Measurements from ENCODE around the gene RPS6KB2.
"Not testable (repeated sequence)": the region's sequence is repeated elsewhere in the genome, so short reads cannot be mapped to it uniquely, and the experiment has no call there.

RPS6KB2 gene

GRCh38 chr11:67410984-67411784 is 17.1 kb upstream of the RPS6KB2 start:
- no peak for DNase-seq

GRCh38 chr11:67411785-67412152 is 16.5 kb upstream of the RPS6KB2 start:
- DNase-seq: no peak

DNA sequence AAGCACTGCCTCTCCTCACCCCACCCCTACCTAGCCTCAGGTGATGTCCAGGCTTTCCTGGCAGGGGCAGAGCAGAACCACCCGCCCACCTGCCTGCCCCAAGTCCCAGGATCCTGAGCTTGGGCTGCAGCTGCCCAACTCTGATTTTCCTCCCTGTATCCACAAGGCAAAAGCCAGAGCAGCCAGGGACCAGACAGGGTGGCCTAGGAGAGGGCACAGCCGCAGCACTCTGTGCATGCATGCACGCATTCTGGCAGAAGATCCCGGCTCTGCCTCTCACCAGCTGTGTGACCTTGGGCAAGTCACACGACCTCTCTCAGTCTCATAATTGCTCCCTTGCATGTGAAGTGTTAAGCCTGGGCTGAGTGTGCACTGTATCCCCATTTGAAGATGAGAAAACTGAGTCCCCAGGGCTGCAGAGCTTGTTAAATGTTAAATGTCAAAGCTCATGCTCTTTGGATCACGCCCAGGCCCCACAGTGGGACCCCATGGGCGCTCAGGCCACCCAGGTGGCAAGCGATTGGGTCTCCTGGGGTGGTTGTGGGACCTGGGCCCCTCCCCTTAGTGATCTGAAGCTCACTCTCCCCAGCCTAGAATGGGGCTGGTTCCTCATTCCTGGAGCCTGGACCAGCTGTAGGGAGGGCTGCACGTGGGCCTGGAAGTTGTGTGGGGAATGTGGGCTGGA is 15.7 kb upstream of the RPS6KB2 start:
- no peak for DNase-seq

- DNase-seq: no peak
These were observed 14.9 kb upstream of the RPS6KB2 start for GRCh38 chr11:67413266-67413849.

DNA sequence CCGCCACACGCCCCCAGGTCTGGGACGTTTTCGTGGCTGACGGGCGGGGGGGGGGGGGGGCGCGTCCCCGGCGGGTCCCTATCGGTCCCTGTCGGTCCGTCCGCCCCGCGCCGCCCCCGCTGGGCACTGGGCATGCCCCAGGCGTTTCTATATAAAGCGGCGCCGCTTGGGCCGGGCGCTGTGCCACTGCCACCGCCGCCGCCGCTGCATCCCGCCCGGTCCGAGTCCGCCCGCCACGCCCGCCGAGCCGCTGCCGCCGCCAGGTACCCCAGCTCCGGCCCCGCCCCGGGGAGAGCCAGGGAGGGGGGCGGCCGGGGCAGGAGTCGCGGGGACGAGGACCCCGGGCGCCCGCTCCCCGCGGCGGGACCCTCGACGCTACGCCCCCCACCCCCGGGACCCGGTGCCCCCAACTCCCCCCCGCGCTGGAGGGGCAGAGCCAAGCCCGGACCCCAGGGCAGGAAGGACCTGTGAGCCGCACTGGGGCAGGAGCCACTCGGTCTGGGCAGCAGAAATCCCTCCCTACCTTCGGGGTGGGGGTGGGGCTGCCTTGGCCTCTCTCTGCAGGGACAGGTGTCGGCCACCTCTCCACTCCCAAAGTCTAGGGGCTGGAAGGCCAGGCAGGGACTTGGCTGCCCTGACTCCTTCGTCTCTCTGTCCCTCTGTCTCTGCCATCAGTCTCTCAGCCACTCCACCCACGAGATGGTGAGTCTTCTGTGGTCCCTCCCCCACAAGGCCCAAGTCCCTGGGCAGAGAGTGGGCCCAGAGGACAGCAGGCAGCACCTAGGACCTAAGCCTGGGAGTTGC is 12.6 kb upstream of the RPS6KB2 start, which contains the start of gene CARNS1:
Gene CARNS1 (plus strand): TSS at position 178 of the 804 bp plus-strand sequence. CDS start 522 bp downstream, at position 700.
- no peak for DNase-seq

GRCh38 chr11:67416416-67417335 is 11.6 kb upstream of the RPS6KB2 start:
- no peak for DNase-seq

DNA sequence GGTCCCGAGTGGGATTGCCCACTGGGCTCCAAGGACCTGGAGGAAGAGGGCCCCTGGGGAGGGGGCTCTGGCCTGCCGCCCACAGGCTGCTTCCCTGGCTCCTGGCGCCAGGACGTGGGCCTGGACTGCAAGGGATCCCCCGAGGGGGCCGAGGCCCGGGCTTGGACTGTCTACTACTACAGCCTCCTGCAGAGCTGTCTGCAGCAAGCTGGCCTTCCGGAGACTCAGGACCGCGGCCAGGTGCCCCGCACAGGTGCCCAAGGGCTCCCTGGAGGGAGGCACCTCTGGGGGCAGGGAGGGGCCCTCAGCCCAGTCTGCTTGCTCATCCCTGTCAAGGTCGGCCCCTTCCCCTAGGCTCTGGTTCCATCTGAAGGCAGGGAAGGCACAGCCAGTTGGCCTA is 10.9 kb upstream of the RPS6KB2 start:
- DNase-seq: no peak

- peak; percentile 18 for DNase-seq
These were observed 9.6 kb upstream of the RPS6KB2 start for GRCh38 chr11:67418476-67419281.

DNA sequence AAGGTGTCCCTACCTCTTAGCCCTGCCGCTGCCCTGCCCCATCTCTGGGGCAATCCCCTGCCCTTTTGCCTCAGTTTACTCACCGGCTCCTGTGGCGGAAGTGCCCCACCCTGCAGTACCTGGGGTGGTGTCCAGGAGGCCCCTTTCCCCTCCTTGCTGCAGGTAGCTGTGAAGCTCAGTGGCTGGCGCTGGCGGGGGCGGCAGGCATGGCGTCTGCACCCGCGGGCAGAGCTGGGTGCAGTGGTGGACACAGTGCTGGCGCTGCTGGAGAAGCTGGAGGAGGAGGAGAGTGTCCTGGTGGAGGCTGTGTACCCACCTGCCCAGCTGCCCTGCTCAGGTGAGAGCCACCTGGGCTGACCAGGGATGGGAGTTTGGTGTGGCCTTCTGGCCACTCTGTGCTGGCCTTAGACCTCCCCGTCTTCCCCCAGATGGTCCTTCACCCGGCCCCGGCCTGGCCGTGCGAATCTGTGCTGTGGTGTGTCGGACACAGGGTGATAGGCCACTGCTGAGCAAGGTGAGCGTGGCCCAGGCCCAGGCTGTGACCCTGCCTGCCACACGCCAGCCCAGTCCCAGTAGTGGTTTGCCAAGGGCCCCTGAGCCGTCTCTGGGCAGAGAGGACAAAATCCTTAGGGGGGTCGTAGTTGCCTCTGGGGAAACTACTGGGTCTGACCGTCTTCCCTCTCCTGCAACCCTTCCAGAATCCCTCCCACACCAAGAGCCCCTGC is 8.8 kb upstream of the RPS6KB2 start:
- no peak for DNase-seq

GRCh38 chr11:67420147-67420645 is 8.1 kb upstream of the RPS6KB2 start:
- DNase-seq: no peak

- DNase-seq: peak; percentile 93
These were observed 7.5 kb upstream of the RPS6KB2 start for GRCh38 chr11:67420646-67421429.

DNA sequence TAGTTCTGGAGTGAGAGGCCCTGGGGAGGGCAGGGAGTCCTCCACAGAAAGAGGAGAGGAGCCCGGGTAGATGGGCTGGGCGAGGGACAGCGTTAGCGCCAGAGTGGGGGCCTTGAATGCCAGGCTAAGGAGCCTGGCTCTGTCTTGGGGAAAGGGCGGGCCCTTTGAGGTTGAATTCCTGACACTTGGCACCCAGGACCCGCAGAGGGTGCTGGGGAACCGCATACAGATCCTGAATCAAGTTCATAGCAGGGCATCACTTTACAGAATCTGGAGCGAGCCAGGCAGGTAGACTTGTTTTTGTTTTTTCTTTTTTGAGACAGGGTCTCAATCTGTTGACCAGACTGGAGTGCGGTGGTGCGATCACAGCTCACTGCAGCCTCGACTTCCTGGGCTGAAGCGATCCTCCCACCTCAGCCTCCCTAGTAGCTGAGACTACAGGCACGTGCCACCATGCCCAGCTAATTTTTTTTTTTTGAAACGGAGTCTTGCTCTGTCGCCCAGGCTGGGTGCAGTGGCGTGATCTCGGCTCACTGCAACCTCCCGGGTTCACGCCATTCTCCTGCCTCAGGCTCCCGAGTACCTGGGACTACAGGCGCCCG is 6.8 kb upstream of the RPS6KB2 start:
- no peak for DNase-seq

- DNase-seq: no peak
These were observed 5.4 kb upstream of the RPS6KB2 start for GRCh38 chr11:67422891-67423290.

GRCh38 chr11:67423466-67423865 is 4.8 kb upstream of the RPS6KB2 start:
- no peak for DNase-seq

DNA sequence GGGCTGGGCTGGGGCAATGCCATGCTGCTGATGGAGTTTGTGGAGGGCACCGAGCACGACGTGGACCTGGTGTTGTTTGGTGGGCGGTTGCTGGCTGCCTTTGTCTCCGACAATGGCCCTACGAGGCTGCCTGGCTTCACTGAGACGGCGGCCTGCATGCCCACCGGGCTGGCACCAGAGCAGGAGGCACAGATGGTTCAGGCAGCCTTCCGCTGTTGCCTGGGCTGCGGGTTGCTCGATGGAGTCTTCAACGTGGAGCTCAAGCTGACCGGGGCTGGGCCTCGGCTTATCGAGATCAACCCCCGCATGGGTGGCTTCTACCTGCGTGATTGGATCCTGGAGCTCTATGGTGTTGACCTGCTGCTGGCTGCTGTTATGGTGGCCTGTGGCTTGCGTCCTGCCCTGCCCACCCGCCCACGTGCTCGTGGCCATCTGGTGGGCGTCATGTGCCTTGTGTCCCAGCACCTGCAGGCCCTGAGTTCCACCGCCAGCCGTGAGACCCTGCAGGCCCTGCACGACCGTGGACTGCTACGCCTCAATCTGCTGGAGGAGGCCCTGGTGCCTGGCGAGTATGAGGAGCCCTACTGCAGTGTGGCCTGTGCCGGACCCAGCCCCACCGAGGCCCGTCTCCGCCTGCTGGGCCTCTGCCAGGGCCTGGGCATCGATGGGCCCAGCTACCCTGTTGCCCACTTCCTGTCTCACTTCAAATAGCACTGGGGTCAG is 4.2 kb upstream of the RPS6KB2 start:
- DNase-seq: no peak

- DNase-seq: not testable (repeated sequence)
These were observed 882 bp upstream of the RPS6KB2 start for GRCh38 chr11:67427364-67427859.

DNA sequence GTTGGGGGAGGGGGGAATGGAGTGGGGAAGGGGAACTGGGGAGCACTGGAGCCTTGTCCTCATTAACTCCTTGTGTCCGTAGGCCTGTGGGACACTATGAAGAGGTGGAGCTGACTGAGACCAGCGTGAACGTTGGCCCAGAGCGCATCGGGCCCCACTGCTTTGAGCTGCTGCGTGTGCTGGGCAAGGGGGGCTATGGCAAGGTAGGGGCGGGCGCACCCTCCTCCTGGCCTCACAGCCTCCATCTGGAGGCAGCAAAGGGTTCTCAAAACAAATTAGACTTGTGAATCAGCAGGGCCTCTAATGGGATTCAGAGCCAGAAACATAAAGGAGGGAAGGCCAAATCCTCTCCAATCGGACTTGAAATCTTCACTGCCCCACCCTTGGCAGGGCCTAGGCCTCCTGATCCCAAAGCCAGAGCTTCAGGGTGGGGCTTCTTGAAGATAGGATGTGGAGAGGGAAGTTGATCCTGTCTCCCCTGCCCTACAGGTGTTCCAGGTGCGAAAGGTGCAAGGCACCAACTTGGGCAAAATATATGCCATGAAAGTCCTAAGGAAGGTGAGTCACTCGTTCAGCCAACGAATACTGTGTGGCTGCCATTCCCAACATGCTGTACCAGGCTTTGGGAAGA is 859 bp downstream of the RPS6KB2 start:
- no peak for DNase-seq
